ENCODE results near the gene PCDHGA8.

PCDHGA8 gene

DNA sequence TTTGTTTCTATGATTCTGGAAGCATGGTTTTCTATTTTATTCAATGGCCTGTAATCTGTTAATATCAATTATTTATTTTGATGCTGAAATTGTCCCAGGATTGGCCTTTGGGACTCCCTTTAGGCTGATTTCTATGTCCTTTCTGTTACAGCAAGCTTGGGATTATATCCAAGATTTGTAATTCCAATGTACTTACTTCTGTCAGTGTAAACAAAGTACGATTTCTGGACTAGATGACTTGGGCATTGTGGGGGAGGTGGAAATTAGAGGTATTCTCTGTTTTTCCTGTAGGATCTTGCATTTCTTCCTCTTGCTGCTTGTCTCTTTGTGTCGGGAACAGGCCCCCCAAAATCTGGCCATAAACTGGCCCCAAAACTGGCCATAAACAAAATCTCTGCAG is 41.6 kb downstream of the PCDHGA8 start:
- no peak for DNase-seq

DNA sequence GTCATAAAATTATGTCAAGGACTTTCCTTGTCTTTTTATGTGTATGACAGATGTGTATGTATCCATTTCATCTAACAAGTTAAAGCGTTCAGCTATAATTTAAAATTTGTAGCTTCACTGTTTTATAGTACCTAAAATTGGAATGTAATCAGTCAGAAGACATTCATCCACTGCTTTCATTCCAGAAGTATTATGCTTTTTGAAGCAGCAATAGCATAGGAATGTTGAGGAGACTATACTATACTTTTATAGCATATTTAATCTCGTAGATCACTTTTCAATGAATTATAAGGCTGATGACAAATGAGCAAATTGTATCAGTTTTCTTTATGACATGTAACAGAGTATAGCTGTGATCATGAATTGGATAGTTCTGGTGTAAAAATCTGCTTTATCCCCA is 44.8 kb downstream of the PCDHGA8 start:
- no peak for DNase-seq

DNA sequence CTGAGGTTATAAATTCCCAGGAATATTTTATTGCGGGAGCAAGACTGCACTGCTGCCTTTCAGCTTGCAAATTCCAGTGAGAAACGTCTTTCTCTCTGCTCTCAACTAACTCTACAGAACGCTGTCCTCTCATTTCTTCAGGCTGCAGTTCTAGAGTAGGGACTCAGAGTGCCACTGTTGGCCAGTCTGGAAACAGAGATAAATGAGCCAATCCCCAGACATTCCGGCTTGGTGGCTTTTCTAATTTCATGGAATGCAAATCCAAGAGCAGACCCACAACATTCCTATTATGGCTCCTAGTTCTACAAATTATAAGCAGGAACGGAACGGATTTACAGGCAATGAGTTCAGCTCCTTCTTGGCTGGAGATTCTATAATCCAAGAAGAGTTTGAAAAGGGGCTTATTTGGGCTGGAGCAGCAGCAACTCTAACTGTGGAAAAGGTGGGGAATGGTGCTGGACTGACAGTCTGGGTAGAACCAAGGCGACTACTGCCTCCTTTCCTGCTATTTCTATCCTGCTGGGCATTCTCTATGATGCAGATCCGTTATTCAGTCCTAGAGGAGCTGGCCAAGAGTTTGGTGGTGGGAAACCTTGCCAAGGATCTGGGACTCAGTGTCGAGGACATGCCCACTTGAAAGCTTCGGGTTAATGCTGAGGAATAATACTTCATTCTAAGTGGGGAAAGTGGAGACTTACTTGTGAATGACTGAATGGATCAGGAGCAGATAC is 47.1 kb downstream of the PCDHGA8 start:
- DNase-seq = no peak

DNA sequence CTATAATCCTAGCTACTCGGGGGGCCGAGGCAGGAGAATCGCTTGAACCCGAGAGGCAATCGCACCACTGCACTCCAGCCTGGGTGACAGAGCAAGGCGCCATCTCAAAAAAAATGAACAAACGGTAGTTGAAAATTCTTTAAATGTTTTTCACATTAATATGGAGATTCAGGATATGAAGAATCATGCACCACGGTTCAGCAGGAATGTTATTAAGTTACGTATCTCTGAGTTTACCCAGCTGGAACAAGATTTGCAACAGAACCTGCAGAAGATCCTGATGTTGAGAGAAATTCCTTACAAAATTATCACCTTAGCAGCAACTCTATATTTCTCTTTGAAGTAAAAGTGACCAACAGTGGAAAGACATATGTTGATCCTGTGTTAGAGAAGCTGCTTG is 47.9 kb downstream of the PCDHGA8 start:
- no peak for DNase-seq

DNA sequence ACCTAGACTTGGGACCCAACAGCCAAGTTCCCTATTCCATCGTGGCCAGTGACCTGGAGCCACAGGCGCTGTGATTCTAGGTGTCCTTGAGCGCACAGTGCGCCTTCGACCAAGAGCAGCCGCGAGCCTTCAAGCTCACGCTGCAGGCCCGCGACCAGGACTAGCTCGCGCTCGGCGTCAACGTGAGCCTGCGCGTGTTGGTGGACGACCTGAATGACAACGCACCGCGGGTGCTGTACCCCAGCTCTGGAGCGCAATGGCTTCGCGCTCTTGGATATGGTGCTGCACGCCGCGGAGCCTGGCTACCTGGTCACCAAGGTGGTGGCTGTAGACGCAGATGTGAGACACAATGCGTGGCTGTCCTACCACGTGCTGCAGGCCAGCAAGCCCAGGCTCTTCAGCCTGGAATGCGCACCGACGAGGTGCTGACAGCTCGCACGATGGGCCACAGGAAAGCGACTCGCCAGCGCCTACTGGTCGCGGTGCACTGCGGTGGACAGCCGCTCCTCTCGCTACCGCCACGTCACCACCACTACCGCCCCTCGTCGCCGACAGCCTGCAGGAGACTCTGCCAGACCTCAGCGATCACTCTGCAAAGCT is 49.2 kb downstream of the PCDHGA8 start:
- no peak for DNase-seq
